IMR-90 (cell line): ENCODE results near the gene HMGXB3. TPM values are rescaled to one million over a fixed set of nuclear protein-coding genes. Genes with fewer than 3 reads are reported as not detected.

ENCODE experiments used
- ATAC-seq: fragments of 200-7000 bp; cut with Tn5 transposase; 2 replicates; pipeline ENCODE4 v1.9.1; 2020; ENCODE audit warnings: low read depth, mild to moderate bottlenecking, moderate library complexity
- BruUV-seq: library from RNA; stranded (reverse); fragments of 400-500 nt; replicated peaks from 2 replicates; lab custom pipeline; 2021; lab: Mats Ljungman, UMichigan
- CTCF ChIA-PET: fragments of 300-600 bp; formaldehyde crosslinking; extraction: SDS; loops from one replicate; lab custom pipeline; 2021; ENCODE audit warnings: antibody characterized with exemption; lab: Yijun Ruan, JAX
- POLR2A ChIA-PET: fragments of 300-600 bp; sonication (Branson Sonifier 250); formaldehyde crosslinking; loops from one replicate; lab custom pipeline; 2022; ENCODE audit warnings: antibody characterized with exemption; ENCODE audit not compliant: unreplicated experiment; lab: Charles Lee
- DNase-seq: peaks from one replicate; pipeline ENCODE4 v3.0.0; 2013
- H2AFZ ChIP-seq: replicated peaks from 2 replicates; pipeline ENCODE3; 2013; ENCODE audit warnings: low read length, mild to moderate bottlenecking; ENCODE audit not compliant: poor library complexity
- H2AK5ac ChIP-seq: 2 replicates; pipeline ENCODE4 v1.6.1; 2013; ENCODE audit warnings: low read depth, low read length, inconsistent platforms
- H2AK9ac ChIP-seq: replicated peaks from 2 replicates; pipeline ENCODE3; 2013; ENCODE audit warnings: mild to moderate bottlenecking, low read depth, low read length, moderate library complexity; ENCODE audit not compliant: poor library complexity
- H2BK120ac ChIP-seq: 2 replicates; pipeline ENCODE4 v1.6.1; 2013; ENCODE audit warnings: low read depth, low read length, inconsistent platforms
- H2BK15ac ChIP-seq: 3 replicates; pipeline ENCODE4 v1.6.1; 2013; ENCODE audit warnings: low read depth, low read length, inconsistent platforms
- H2BK20ac ChIP-seq: 2 replicates; pipeline ENCODE4 v1.6.1; 2013; ENCODE audit warnings: low read depth, mild to moderate bottlenecking, inconsistent platforms, low read length, moderate library complexity
- H2BK5ac ChIP-seq: 2 replicates; pipeline ENCODE4 v1.6.1; 2013; ENCODE audit warnings: mild to moderate bottlenecking, low read depth, low read length, inconsistent platforms; ENCODE audit not compliant: poor library complexity, severe bottlenecking
- H3K14ac ChIP-seq: replicated peaks from 2 replicates; pipeline ENCODE4 v1.6.1; 2013; ENCODE audit warnings: low read depth, low read length, inconsistent platforms
- H3K18ac ChIP-seq: 2 replicates; pipeline ENCODE4 v1.6.1; 2013; ENCODE audit warnings: low read depth, low read length, control low read depth
- H3K23ac ChIP-seq: 2 replicates; pipeline ENCODE4 v1.6.1; 2013; ENCODE audit warnings: low read depth, low read length, inconsistent platforms
- H3K27ac ChIP-seq: 2 replicates; pipeline ENCODE4 v1.5.1; 2013; ENCODE audit warnings: mild to moderate bottlenecking, control low read depth, low read length; ENCODE audit not compliant: insufficient read depth
- H3K27me3 ChIP-seq: 2 replicates; pipeline ENCODE4 v1.6.1; 2013; ENCODE audit warnings: low read length; ENCODE audit not compliant: control insufficient read depth, insufficient read depth
- H3K36me3 ChIP-seq: 2 replicates; pipeline ENCODE4 v1.6.1; 2013; ENCODE audit warnings: low read length, mixed read lengths; ENCODE audit not compliant: control insufficient read depth, insufficient read depth
- H3K4ac ChIP-seq: 2 replicates; pipeline ENCODE4 v1.6.1; 2013; ENCODE audit warnings: low read depth, low read length, inconsistent platforms
- H3K4me1 ChIP-seq: 2 replicates; pipeline ENCODE4 v1.6.1; 2013; ENCODE audit warnings: low read length, mixed read lengths; ENCODE audit not compliant: control insufficient read depth, insufficient read depth
- H3K4me2 ChIP-seq: 2 replicates; pipeline ENCODE4 v1.6.1; 2013; ENCODE audit warnings: low read depth, mild to moderate bottlenecking, control low read depth, low read length, moderate library complexity
- H3K4me3 ChIP-seq: 2 replicates; pipeline ENCODE4 v1.5.1; 2013; ENCODE audit warnings: low read depth, mild to moderate bottlenecking, control low read depth, low read length, moderate library complexity; ENCODE audit not compliant: insufficient read depth
- H3K56ac ChIP-seq: 2 replicates; pipeline ENCODE4 v1.6.1; 2013; ENCODE audit warnings: low read length, inconsistent platforms; ENCODE audit not compliant: insufficient read depth; ENCODE audit errors: extremely low read depth
- H3K79me1 ChIP-seq, 2 experiments: 2 replicates each; pipeline ENCODE4 v1.6.1; 2013; ENCODE audit warnings: low read length in 2 of 2, inconsistent platforms in 1 of 2, low read depth in 1 of 2
- H3K9ac ChIP-seq: 2 replicates; pipeline ENCODE4 v1.6.1; 2013; ENCODE audit warnings: low read depth, low read length, control low read depth
- H3K9me1 ChIP-seq: 2 replicates; pipeline ENCODE4 v1.6.1; 2013; ENCODE audit warnings: low read length, inconsistent platforms; ENCODE audit not compliant: insufficient read depth
- H3K9me3 ChIP-seq: 2 replicates; pipeline ENCODE4 v1.6.1; 2013; ENCODE audit warnings: low read length; ENCODE audit not compliant: control insufficient read depth, insufficient read depth
- H4K20me1 ChIP-seq: 2 replicates; pipeline ENCODE4 v1.6.1; 2013; ENCODE audit warnings: low read length, inconsistent platforms; ENCODE audit not compliant: insufficient read depth
- H4K5ac ChIP-seq: 2 replicates; pipeline ENCODE4 v1.6.1; 2013; ENCODE audit warnings: mild to moderate bottlenecking, low read depth, low read length, control low read depth
- H4K8ac ChIP-seq, 2 experiments: 2 replicates each; pipeline ENCODE4 v1.6.1; 2013; ENCODE audit warnings: low read depth in 2 of 2, low read length in 2 of 2, control low read depth in 1 of 2, inconsistent platforms in 1 of 2
- H4K91ac ChIP-seq: 2 replicates; pipeline ENCODE4 v1.6.1; 2013; ENCODE audit warnings: low read depth, low read length, inconsistent platforms; ENCODE audit not compliant: insufficient read depth
- RFX5 ChIP-seq: IDR thresholded peaks from 2 replicates; pipeline ENCODE4 v1.8.0; 2012; ENCODE audit warnings: low read depth, mild to moderate bottlenecking, low read length, moderate library complexity
- WGBS, 2 experiments: methylation state at CpG; one replicate each; pipeline versions ENCODE4 v1.1.5 to v1.1.7; 2013; ENCODE audit warnings: missing lambda C conversion rate in 2 of 2; ENCODE audit not compliant: insufficient read length in 1 of 2; ENCODE audit errors: extremely low coverage in 2 of 2; 5-methylcytosine and 5-hydroxymethylcytosine counted together
- dilution Hi-C: fragments of 300-500 bp; cut with HindIII; formaldehyde crosslinking; loops from one replicate; pipeline ENCODE4 v1.14.3; 2018; ENCODE audit warnings: low sequenced_read_pairs; ENCODE audit not compliant: unreplicated experiment
- in situ Hi-C: fragments of 300-500 bp; cut with MboI; formaldehyde crosslinking; loops from 3 replicates; pipeline ENCODE4 v1.14.3; 2019; ENCODE audit warnings: low sequenced_read_pairs, inconsistent platforms, mixed read lengths
- intact Hi-C: fragments of 100-400 bp; cut with micrococcal nuclease; formaldehyde crosslinking; loops from 2 replicates; pipeline ENCODE4 v1.10.0; 2022
- polyA plus RNA-seq, 3 experiments: library from polyadenylated mRNA; depleted of rRNA; stranded (reverse); fragments of >200 nt; gene quantifications; 2 replicates each; pipeline ENCODE4 v1.2.3, GENCODE V29; 2012; ENCODE audit warnings: low replicate concordance in 1 of 3
- total RNA-seq: library from RNA; depleted of rRNA; stranded (reverse); fragments of >200 nt; gene quantifications from 2 replicates; pipeline ENCODE4 v1.2.3, GENCODE V29; 2012

HMGXB3 gene
- total and polyA plus RNA-seq, 2 of the 4 experiments (the other 2 are of a cell fraction): 27.6 to 30.6 TPM

- Histone ChIP-seq H3K4me1 (peaks cover 4% of the 10 kb centered on the region; the same call in 1 of the 2 replicates), H3K56ac (no peak overlapping the region), H4K20me1 (no peaks in the 10 kb centered on the region), H3K14ac (no peak overlapping the region), H3K4ac (no peak overlapping the region), H2BK20ac (no peak overlapping the region), H4K5ac (no peak overlapping the region), H2BK15ac (no peak overlapping the region), H3K27me3 (peaks cover 25% of the 10 kb centered on the region; the same call in 1 of the 2 replicates), H2AFZ (no peak overlapping the region), H3K9me1 (peaks cover 3% of the 10 kb centered on the region; the same call in 1 of the 2 replicates), H4K91ac (no peak overlapping the region), H3K9me3 (no peaks in the 10 kb centered on the region), H3K4me3 (no peak overlapping the region), H3K36me3 (no peaks in the 10 kb centered on the region), H3K79me1 (no peaks in the 10 kb centered on the region), H2AK5ac (no peak overlapping the region), H3K18ac (no peak overlapping the region), H2BK120ac (no peak overlapping the region), H3K23ac (no peak overlapping the region), H3K4me2 (no peak overlapping the region), H2BK5ac (no peak overlapping the region), H2AK9ac (no peak overlapping the region), H3K27ac (no peak overlapping the region), H3K9ac (no peak overlapping the region), H4K8ac (no peak overlapping the region)
- CTCF ChIA-PET: no interaction called here
- TF ChIP-seq RFX5: no peak
- POLR2A ChIA-PET: no interaction called here
- dilution Hi-C loops: no loop called here
- intact Hi-C loops: no loop called here
- BruUV-seq: no TSS peak
- in situ Hi-C loops: no loop called here
- DNase-seq (no peak), ATAC-seq (no peak)
- WGBS, 2 experiments: 100% methylated on average over 7 of the region's 19 CpGs; no CpG with 5 or more reads in 1 of the 2 experiments
These were observed 79.4 kb downstream of the HMGXB3 start for GRCh38 chr5:150079909-150080461.
